Central memory CD8-positive, alpha-beta T cell (primary cell): ENCODE measurements around the gene CFAP90.

ENCODE experiments used
- ATAC-seq: fragments of 150-1000 bp; cut with Tn5 transposase; replicated peaks from 2 replicates; pipeline ENCODE4 v1.10.0; 2022; ENCODE audit warnings: mild to moderate bottlenecking, moderate FRiP score, moderate number of reproducible peaks; ENCODE audit not compliant: poor library complexity, severe bottlenecking; ENCODE audit errors: extremely low read depth
- DNase-seq, 2 donors: peaks; one replicate each; pipeline ENCODE4 v3.0.0; 2021; ENCODE audit warnings: low spot score in 2 of 2
- H3K27ac Mint-ChIP-seq: one replicate; pipeline ENCODE4 v1.8.0; 2022; ENCODE audit warnings: low read depth, mild to moderate bottlenecking, moderate library complexity, mixed read lengths
- H3K27me3 Mint-ChIP-seq: one replicate; pipeline ENCODE4 v1.8.0; 2022; ENCODE audit warnings: mixed read lengths
- H3K36me3 Mint-ChIP-seq: one replicate; pipeline ENCODE4 v1.8.0; 2022; ENCODE audit warnings: mild to moderate bottlenecking, moderate library complexity, mixed read lengths; ENCODE audit not compliant: insufficient read depth
- H3K4me1 Mint-ChIP-seq: one replicate; pipeline ENCODE4 v1.8.0; 2022; ENCODE audit warnings: mixed read lengths
- H3K4me3 Mint-ChIP-seq: one replicate; pipeline ENCODE4 v1.8.0; 2022; ENCODE audit warnings: mild to moderate bottlenecking, moderate library complexity, mixed read lengths
- H3K9me3 Mint-ChIP-seq: one replicate; pipeline ENCODE4 v1.8.0; 2022; ENCODE audit warnings: mixed read lengths

CFAP90 gene

DNA sequence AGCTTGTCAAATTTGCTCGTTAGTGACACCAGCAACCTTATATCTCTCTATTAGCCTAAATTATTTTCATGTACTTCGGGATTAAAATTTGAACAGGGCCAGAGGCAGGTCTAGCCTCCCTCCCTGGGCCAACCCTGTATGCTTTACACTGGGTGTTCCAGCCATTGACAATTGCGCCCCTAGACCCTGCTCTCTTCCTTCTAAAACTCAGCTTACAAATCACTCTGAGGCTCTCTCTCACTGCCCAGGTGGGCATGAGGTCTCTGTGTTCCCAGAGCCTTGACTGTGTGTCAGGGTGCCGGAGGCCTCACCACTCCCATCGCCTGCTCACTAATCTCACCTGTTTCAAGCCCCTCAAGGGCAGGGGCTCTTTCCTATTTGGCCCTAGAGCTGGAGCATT lies 6.4 kb upstream of the CFAP90 start:
- DNase-seq (no peak), ATAC-seq (no peak)
- Mint-ChIP-seq H3K27me3 (no peaks in the 10 kb centered on the region), H3K4me1 (peaks cover 9% of the 10 kb centered on the region), H3K36me3 (peaks cover 30% of the 10 kb centered on the region), H3K4me3 (no peak overlapping the region), H3K9me3 (no peaks in the 10 kb centered on the region), H3K27ac (no peak overlapping the region)

DNA sequence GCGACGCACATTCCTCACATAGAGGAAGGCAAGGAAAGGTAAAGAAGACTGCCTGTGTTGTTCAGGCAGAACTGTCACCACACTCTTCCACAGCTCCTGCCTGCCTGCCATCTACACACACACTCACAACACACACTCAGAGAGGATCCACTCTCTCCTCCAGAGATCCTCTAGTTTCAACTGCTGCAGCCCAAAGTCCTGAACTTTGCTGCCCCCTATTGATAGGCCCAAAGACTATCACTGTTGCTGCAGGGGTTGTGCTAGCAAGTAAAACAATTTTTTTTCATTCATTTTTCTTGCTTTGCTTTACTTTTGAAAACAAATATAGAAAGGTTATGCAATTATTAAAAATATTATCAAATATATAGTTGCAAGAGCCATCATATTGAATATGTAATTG lies 5.9 kb upstream of the CFAP90 start:
- H3K4me1 Mint-ChIP-seq, result peaks cover 14% of the 10 kb centered on the region
- ATAC-seq (no peak), DNase-seq (no peak)
- H3K4me3 Mint-ChIP-seq, result no peak overlapping the region
- no peak overlapping the region for H3K27ac Mint-ChIP-seq
- H3K9me3 Mint-ChIP-seq, result no peaks in the 10 kb centered on the region
- H3K36me3 Mint-ChIP-seq, result peaks cover 29% of the 10 kb centered on the region
- H3K27me3 Mint-ChIP-seq, result peaks cover under 1% of the 10 kb centered on the region

DNA sequence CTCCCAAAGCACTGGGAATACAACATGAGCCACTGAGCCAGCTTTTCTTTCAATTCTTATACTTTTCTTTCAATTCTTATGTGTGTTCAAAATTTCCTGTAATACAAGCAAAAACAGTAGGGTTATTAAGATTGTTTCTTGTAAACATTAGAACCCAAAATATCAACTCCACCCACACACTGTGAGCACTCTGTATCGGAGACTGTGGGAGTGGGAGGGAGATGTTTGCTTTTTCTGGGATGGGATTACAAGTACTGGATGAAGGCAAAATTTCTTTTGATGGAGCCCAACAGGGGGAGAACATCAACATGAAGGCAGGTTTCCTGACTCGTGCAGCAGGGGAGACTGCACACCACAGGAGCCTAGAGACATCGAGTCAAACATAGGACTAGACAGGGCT lies 4.7 kb upstream of the CFAP90 start:
- peaks cover 19% of the 10 kb centered on the region for H3K36me3 Mint-ChIP-seq
- H3K9me3 Mint-ChIP-seq, result no peaks in the 10 kb centered on the region
- H3K4me1 Mint-ChIP-seq, result peaks cover 22% of the 10 kb centered on the region
- peaks cover 10% of the 10 kb centered on the region for H3K27me3 Mint-ChIP-seq
- H3K27ac Mint-ChIP-seq, result no peak overlapping the region
- H3K4me3 Mint-ChIP-seq, result no peak overlapping the region
- no peak for ATAC-seq
- DNase-seq, result no peak

DNA sequence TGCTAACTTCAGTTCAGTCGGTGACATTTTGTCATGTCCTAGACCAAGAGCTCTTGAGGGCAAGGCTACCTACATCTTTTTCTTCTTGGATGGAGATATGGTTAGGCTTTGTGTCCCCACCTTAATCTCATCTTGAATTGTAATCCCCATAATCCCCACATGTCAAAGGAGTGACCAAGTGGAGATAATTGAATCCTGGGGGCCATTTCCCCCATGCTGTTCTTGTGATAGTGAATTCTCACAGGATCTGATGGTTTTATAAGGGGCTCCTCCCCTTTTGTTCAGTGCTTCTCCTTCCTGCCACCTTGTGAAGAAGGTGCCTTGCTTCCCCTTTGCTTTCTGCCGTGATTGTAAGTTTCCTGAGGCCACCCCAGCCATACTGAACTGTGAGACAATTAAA lies 2.1 kb upstream of the CFAP90 start:
- Mint-ChIP-seq H3K9me3 (no peaks in the 10 kb centered on the region), H3K4me3 (no peak overlapping the region), H3K36me3 (peaks cover 4% of the 10 kb centered on the region), H3K27ac (no peak overlapping the region), H3K4me1 (peaks cover 16% of the 10 kb centered on the region), H3K27me3 (peaks cover 29% of the 10 kb centered on the region)
- DNase-seq (no peak), ATAC-seq (no peak)

DNA sequence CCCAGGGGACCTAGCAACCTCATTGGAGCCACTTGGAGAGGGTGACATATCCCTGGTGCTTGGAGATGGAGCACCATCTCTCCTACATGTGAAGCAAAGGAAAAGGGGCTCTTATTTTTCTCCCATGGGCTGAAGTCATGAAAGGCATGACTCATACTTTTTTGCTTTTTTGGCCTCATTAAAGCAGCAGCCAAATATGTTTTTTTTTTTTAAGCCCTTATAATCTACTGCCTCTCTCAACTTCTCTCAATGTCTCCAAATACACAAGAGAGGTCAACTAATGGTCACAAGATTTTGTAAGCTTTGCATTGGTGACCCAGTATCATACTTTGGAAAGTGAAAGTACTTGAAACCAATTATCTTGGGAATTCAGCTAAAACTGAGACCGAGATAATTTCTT lies 1.6 kb upstream of the CFAP90 start:
- Mint-ChIP-seq H3K36me3 (peaks cover 2% of the 10 kb centered on the region), H3K27ac (no peak overlapping the region), H3K27me3 (peaks cover 29% of the 10 kb centered on the region), H3K4me1 (peaks cover 16% of the 10 kb centered on the region), H3K4me3 (no peak overlapping the region), H3K9me3 (no peaks in the 10 kb centered on the region)
- no peak for ATAC-seq
- DNase-seq, result no peak

DNA sequence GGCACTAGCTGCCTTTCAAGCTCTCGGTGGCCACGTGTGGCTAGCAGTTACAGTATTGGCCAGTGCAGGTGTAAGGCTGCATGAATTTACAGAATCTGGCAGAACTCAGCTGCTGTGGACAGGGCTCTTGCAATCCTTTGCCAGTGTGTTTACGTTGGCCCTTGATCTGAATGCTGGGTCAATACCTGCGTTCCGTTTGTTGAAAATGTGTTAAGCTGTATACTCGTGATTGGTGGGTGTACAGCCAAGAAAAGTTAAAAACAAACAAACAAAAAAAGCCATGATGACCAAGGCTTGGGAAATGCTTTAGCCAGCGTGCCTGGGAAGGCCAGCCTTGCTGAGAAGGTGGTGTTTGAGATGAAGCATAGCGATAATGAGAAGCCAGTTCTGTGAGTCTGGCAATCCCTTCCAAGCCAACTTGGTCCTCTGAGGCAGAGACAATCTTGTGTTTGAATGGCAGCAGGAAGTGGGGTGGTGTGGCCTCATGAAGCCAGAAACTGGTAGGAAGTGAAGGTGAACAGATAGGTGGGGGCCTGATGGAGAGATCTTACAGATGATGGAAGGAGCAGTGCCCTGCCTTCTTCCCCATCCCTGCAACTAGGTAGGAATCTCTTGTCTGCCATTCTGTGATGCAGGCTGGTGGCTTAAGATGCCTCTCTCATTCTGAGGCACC lies 820 bp upstream of the CFAP90 start:
- Mint-ChIP-seq H3K9me3 (no peaks in the 10 kb centered on the region), H3K27ac (no peak overlapping the region), H3K27me3 (peaks cover 36% of the 10 kb centered on the region), H3K4me3 (peak overlapping the region; percentile 76), H3K4me1 (peaks cover 16% of the 10 kb centered on the region), H3K36me3 (no peaks in the 10 kb centered on the region)
- DNase-seq, result no peak
- ATAC-seq, result no peak

DNA sequence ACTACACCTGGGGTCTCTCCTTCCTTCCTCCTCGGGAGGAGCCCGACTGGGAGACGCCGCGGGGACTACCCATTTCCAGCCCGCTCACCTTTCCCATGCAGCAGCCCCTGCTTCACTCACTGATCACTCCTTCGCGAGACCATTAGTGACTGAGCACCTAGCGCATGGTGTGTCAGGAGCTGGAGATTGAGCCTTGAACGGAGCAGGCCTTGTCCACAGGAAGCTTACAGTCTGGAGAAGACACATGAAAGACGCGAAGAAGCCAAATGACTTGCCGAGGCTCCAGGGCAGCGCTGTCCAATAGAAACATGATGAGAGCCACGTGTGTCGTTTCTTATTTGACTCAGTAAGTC lies 283 bp upstream of the CFAP90 start:
- ATAC-seq (no peak), DNase-seq (no peak)
- Mint-ChIP-seq H3K36me3 (no peaks in the 10 kb centered on the region), H3K27ac (no peak overlapping the region), H3K9me3 (no peaks in the 10 kb centered on the region), H3K4me1 (peaks cover 16% of the 10 kb centered on the region), H3K27me3 (peaks cover 41% of the 10 kb centered on the region), H3K4me3 (peak overlapping the region; percentile 76)

DNA sequence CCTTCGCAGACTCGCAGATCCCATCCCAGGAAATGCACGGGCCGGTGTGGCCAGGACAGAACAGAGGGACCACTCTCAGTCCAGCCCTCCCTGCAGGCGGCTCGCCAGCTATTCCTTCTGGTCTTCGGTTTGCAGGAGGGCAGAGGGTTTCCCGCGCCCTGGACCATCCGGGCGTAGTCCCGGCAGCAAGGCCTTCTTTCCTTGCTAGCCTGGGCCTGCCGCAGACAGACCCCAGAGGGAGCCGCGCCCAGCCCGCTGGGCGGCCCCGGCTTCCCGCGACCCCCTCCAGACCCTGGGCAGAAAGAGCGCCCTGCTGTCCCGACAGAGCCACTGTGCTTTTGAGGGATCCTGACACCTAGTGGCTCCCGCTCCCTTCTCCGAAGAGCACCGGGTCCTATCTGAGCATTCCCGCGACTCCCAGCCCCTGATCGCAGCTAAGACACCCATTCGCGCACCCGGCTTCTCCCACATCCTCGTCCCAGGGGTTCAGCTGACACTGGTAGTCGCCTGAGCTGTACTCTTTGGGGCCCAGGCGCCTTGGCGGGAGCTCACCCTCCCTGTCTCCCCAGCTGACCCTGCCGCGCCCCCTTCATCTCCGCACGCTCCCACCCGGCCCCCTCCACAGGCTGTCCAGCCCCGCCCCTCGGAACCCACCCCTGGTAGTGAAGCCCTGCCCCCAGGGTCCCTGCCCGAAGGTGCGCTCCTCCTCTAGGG lies 1.1 kb downstream of the CFAP90 start:
- H3K27me3 Mint-ChIP-seq, result peaks cover 55% of the 10 kb centered on the region
- no peak for DNase-seq

DNA sequence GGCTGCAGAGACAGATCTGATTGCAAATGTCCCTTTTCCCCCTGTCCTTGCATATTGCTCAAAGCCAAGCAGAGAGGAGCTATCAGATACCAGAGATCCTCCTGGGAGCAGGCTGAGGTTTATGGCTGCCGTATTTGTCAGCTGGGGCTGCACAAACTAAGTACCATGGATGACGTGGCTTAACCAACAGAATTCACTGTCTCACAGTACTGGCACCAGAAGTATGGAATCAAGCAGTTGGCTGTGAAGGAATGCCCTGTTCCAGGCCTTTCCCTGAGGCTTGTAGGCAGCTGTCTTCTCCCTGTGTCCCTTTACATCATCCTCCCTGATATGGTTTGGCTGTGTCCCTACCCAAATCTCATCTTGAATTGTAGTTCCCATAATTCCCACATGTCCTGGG lies 2.6 kb downstream of the CFAP90 start:
- H3K27me3 Mint-ChIP-seq, result peaks cover 67% of the 10 kb centered on the region
- DNase-seq, result no peak
- no peak overlapping the region for H3K4me3 Mint-ChIP-seq
- ATAC-seq, result no peak
- H3K27ac Mint-ChIP-seq, result no peak overlapping the region
- H3K4me1 Mint-ChIP-seq, result peaks cover 16% of the 10 kb centered on the region
- H3K36me3 Mint-ChIP-seq, result no peaks in the 10 kb centered on the region
- no peaks in the 10 kb centered on the region for H3K9me3 Mint-ChIP-seq

More for the DNA sequence above, 1.1 kb downstream of the CFAP90 start:
- H3K4me3 Mint-ChIP-seq, result peak overlapping the region; percentile 62
- peak; percentile 24 for ATAC-seq
- peaks cover 16% of the 10 kb centered on the region for H3K4me1 Mint-ChIP-seq
- H3K36me3 Mint-ChIP-seq, result no peaks in the 10 kb centered on the region
- no peak overlapping the region for H3K27ac Mint-ChIP-seq
- no peaks in the 10 kb centered on the region for H3K9me3 Mint-ChIP-seq

DNA sequence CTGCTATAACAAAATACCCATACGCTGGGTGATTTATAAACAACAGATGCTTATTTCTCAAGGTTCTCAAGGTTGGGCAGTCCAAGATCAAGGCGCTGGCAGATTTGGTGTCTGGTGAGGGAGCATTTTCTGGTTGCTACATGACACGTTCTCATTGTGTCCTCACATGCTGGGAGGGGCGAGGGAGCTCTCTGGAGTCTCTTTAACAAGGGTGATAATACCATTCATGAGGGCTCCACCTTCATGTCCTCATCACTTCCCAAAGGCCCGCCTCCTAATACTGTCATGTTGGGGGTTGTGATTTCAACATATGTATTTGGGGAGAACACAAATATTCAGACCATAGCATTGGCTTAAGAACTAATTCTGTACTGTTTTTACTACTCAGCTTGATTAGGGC lies 4.6 kb downstream of the CFAP90 start:
- no peaks in the 10 kb centered on the region for H3K36me3 Mint-ChIP-seq
- no peak overlapping the region for H3K4me3 Mint-ChIP-seq
- H3K27me3 Mint-ChIP-seq, result peaks cover 72% of the 10 kb centered on the region
- H3K4me1 Mint-ChIP-seq, result peaks cover 5% of the 10 kb centered on the region
- DNase-seq (no peak), ATAC-seq (no peak)
- H3K27ac Mint-ChIP-seq, result no peak overlapping the region
- no peaks in the 10 kb centered on the region for H3K9me3 Mint-ChIP-seq

DNA sequence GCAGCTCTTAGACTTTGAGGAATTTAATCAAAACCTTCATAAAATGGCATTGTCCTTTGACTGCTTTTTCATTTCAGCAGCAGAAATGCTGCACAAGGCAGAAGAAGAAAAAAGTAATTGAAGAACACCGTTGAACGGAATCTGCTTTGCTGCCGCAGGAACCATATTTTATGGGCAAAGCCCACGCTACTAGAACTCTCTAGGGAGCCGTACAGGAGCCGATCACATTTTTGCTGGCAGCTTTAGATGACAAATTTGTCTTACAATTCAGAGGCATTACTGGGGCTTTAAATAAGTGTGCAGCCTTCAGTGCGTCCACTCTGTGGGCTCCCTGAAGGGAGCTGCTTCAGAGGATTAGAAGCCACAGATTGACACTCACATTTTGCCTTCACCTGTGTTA lies 5.4 kb downstream of the CFAP90 start:
- no peaks in the 10 kb centered on the region for H3K36me3 Mint-ChIP-seq
- peaks cover 75% of the 10 kb centered on the region for H3K27me3 Mint-ChIP-seq
- no peak overlapping the region for H3K27ac Mint-ChIP-seq
- no peak for DNase-seq
- no peak overlapping the region for H3K4me3 Mint-ChIP-seq
- H3K4me1 Mint-ChIP-seq, result no peaks in the 10 kb centered on the region
- no peak for ATAC-seq
- H3K9me3 Mint-ChIP-seq, result no peaks in the 10 kb centered on the region

DNA sequence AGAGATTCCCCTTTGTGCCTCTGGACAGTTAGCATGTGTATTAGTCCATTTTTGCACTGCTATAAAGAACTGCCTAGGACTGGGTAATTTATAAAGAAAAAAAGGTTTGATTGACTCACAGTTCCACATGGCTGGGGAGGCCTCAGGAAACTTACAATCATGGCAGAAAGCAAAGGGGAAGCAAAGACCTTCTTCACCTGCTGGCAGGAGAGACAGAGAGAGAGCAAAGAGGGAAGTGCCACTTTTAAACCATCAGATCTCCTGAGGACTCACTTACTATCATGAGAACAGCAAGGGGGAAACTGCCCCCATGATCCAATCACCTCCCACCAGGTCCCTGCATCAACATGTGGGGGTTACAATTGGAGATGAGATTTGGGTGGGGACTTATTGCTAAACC lies 6.0 kb downstream of the CFAP90 start:
- no peak for ATAC-seq
- Mint-ChIP-seq H3K27me3 (peaks cover 81% of the 10 kb centered on the region), H3K4me3 (no peak overlapping the region)

DNA sequence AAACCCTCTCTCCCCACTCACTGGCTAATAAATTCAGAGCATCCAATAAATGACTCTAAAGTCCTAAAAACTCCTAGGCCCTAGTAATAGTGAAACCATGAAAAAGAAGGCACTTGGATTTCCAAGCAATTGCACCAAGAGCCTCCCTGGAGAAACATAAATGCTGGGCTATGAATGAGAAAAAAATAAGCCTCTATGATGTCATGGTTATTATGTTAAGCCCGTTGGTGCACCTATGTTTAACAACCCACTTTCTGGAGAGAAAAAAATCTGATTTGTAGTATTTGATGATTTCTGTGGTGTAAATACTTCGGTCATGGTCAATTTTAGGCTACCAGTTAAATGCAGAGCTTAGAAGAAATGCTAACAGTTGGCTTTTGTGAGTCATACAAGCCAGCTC lies 8.4 kb downstream of the CFAP90 start:
- ATAC-seq (no peak), DNase-seq (no peak)
- Mint-ChIP-seq H3K4me1 (no peaks in the 10 kb centered on the region), H3K9me3 (no peaks in the 10 kb centered on the region), H3K27ac (no peak overlapping the region), H3K27me3 (peaks cover 77% of the 10 kb centered on the region), H3K36me3 (peaks cover 1% of the 10 kb centered on the region), H3K4me3 (no peak overlapping the region)

More for the DNA sequence above, 6.0 kb downstream of the CFAP90 start:
- no peaks in the 10 kb centered on the region for H3K9me3 Mint-ChIP-seq
- H3K4me1 Mint-ChIP-seq, result no peaks in the 10 kb centered on the region
- peaks cover 1% of the 10 kb centered on the region for H3K36me3 Mint-ChIP-seq
- no peak for DNase-seq
- H3K27ac Mint-ChIP-seq, result no peak overlapping the region
